ENCODE data around the gene ABI1. TPM values are rescaled to one million over a fixed set of nuclear protein-coding genes. Genes with fewer than 3 reads are reported as not detected.

Gene ABI1
- total RNA-seq, 4 donors from 2014 or later: 28.7 to 55.3 (median 48.5) TPM

- Histone ChIP-seq H3K36me3 (peaks cover 0 to 36% (median 0%) of the 10 kb centered on the region in 3 donors), H3K27me3 (no peaks in the 10 kb centered on the region), H3K9me3 (no peaks in the 10 kb centered on the region), H3K4me3 (no peak overlapping the region), H3K27ac (peak overlapping the region in 1 of 4 donors; percentile 70), H3K4me1 (peaks cover 0 to 13% (median 3%) of the 10 kb centered on the region in 4 donors)
- DNase-seq: no peak
- TF ChIP-seq, protein P1, sequence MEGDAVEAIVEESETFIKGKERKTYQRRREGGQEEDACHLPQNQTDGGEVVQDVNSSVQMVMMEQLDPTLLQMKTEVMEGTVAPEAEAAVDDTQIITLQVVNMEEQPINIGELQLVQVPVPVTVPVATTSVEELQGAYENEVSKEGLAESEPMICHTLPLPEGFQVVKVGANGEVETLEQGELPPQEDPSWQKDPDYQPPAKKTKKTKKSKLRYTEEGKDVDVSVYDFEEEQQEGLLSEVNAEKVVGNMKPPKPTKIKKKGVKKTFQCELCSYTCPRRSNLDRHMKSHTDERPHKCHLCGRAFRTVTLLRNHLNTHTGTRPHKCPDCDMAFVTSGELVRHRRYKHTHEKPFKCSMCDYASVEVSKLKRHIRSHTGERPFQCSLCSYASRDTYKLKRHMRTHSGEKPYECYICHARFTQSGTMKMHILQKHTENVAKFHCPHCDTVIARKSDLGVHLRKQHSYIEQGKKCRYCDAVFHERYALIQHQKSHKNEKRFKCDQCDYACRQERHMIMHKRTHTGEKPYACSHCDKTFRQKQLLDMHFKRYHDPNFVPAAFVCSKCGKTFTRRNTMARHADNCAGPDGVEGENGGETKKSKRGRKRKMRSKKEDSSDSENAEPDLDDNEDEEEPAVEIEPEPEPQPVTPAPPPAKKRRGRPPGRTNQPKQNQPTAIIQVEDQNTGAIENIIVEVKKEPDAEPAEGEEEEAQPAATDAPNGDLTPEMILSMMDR (IDR thresholded peaks at IDR 0.05): no peak
- TF ChIP-seq POLR2A (IDR thresholded peaks at IDR 0.05): no peak
These were observed 123.0 kb downstream of the ABI1 start for GRCh38 chr10:26737730-26738129.

DNA sequence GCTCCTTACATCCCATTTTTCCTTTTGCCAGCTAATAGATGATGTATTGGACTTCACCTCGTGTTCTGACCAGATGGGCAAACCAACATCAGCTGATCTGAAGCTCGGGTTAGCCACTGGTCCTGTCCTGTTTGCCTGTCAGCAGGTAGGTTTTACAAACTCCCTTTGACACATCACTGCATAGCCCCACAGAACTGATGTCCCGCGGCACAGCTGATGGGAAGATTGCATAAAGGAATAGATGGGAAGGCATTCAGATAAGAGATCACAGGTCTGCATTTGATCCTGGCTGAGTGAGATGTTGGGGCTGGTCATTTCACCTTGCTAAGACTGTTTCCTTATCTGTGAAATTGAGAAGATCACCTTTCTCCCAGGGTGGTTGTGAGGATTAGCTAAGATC, 125.3 kb downstream of the ABI1 start:
- H3K36me3 ChIP-seq: peaks cover 0 to 27% (median 0%) of the 10 kb centered on the region in 3 donors

DNA sequence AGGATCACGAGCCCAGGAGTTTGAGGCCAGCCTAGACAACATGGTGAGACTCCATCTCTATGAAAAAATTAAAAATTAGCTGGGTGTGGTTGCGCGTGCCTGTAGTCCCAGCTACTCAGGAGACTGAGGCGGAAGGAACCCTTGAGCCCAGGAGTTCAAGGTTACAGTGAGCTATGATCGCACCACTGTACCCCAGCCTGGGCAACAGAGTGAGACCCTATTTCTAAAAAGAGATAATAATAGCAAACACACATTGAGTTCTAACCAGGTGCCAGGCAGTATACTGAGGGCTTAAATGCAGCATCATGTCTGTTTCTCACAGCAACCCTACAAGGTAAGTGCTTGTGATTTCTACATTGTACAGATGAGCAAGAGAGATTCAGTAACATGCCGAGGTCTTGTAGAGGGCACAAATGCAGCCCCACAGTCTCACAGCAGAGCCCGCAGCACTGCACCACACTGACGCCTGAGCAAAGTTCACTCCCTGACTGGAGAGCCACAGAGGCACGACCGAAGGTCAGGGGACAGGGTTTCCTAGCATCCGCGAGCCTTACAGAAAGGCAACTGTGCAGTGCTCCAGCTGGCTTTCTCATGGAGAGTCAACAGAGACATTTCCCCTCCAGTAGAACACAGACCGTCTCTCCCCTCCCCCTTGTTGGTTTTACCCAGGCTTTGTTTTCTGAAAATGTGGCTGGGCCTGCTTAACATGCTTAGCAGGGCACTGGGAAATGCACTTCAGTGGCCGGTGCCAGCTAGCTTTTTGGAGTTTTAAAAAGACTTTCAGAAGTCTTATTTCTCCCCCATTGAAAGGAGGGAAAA, 126.8 kb downstream of the ABI1 start:
- TF ChIP-seq, protein P1 (IDR thresholded peaks at IDR 0.05): no peak
- TF ChIP-seq POLR2A (IDR thresholded peaks at IDR 0.05): no peak
- peak in 2 of 3 donors; percentile 79 to 85 for DNase-seq
- H3K9me3 ChIP-seq: no peaks in the 10 kb centered on the region
- no peak overlapping the region for H3K4me3 ChIP-seq
- H3K36me3 ChIP-seq: peaks cover 0 to 36% (median 0%) of the 10 kb centered on the region in 3 donors
- H3K27ac ChIP-seq: peak overlapping the region in 2 of 4 donors; percentile 64 to 65
- H3K4me1 ChIP-seq: peaks cover 0 to 13% (median 0%) of the 10 kb centered on the region in 4 donors
- no peaks in the 10 kb centered on the region for H3K27me3 ChIP-seq

More for the DNA sequence above, 125.3 kb downstream of the ABI1 start:
- H3K27me3 ChIP-seq: no peaks in the 10 kb centered on the region
- no peak for DNase-seq
- TF ChIP-seq, protein P1 (IDR thresholded peaks at IDR 0.05): no peak
- TF ChIP-seq POLR2A (IDR thresholded peaks at IDR 0.05): no peak
- H3K27ac ChIP-seq: no peak overlapping the region
- no peaks in the 10 kb centered on the region for H3K9me3 ChIP-seq
- H3K4me1 ChIP-seq: peaks cover 0 to 13% (median 3%) of the 10 kb centered on the region in 4 donors
- H3K4me3 ChIP-seq: no peak overlapping the region

- Histone ChIP-seq H3K9me3 (no peaks in the 10 kb centered on the region), H3K4me1 (peaks cover 0 to 13% (median 0%) of the 10 kb centered on the region in 4 donors), H3K27me3 (no peaks in the 10 kb centered on the region), H3K4me3 (no peak overlapping the region), H3K36me3 (peaks cover 0 to 52% (median 0%) of the 10 kb centered on the region in 3 donors), H3K27ac (no peak overlapping the region)
- TF ChIP-seq, protein P1 (IDR thresholded peaks at IDR 0.05): no peak
- no peak for TF ChIP-seq POLR2A (IDR thresholded peaks at IDR 0.05)
- DNase-seq: no peak
These were observed 130.2 kb downstream of the ABI1 start for GRCh38 chr10:26730552-26730951.

GRCh38 chr10:26729395-26729794, 131.4 kb downstream of the ABI1 start:
- Histone ChIP-seq H3K4me1 (peaks cover 0 to 11% (median 0%) of the 10 kb centered on the region in 4 donors), H3K4me3 (no peak overlapping the region), H3K36me3 (peaks cover 0 to 59% (median 0%) of the 10 kb centered on the region in 3 donors), H3K9me3 (no peaks in the 10 kb centered on the region), H3K27me3 (no peaks in the 10 kb centered on the region), H3K27ac (no peak overlapping the region)
- TF ChIP-seq, protein P1 (IDR thresholded peaks at IDR 0.05): no peak
- no peak for TF ChIP-seq POLR2A (IDR thresholded peaks at IDR 0.05)
- no peak for DNase-seq
